HepG2 (cell line): ENCODE data around the gene PELI2. TPM values are rescaled to one million over a fixed set of nuclear protein-coding genes. Genes with fewer than 3 reads are reported as not detected.

Source experiments
- ATAC-seq: fragments of 200-7000 bp; cut with Tn5 transposase; 3 replicates; pipeline ENCODE4 v1.9.1; 2020; ENCODE audit warnings: mild to moderate bottlenecking, moderate library complexity
- BruUV-seq: library from RNA; stranded (reverse); fragments of 400-500 nt; replicated peaks from 2 replicates; lab custom pipeline; 2021; lab: Mats Ljungman, UMichigan
- CTCF ChIA-PET: fragments of 300-600 bp; formaldehyde crosslinking; extraction: SDS; loops from one replicate; lab custom pipeline; 2021; ENCODE audit warnings: low total read pairs, inconsistent platforms, low intra/inter-chr PET ratio; lab: Yijun Ruan, JAX
- POLR2A ChIA-PET: fragments of 350-600 bp; sonication (Branson Sonifier 250); formaldehyde crosslinking; loops from one replicate; lab custom pipeline; 2020; ENCODE audit warnings: antibody characterized with exemption, inconsistent platforms; lab: Yijun Ruan, JAX
- DNase-seq: peaks from one replicate; pipeline ENCODE4 v3.0.0-alpha.2; 2015; ENCODE audit warnings: low spot score
- FAIRE-seq: peaks from 3 replicates; lab custom pipeline; 2011; peaks lifted over from hg19 to GRCh38; lab: Jason Lieb, UNC
- H2AFZ ChIP-seq: one replicate; pipeline ENCODE4 v1.6.1; 2011; ENCODE audit warnings: low read length, inconsistent platforms
- H3K27ac ChIP-seq: fragments of 300-600 bp; 3 replicates; pipeline ENCODE4 v1.8.0; 2011; ENCODE audit warnings: mixed run types, mild to moderate bottlenecking, mixed read lengths, low read length, inconsistent platforms; ENCODE audit not compliant: insufficient read depth; ENCODE audit errors: extremely low read length
- H3K27me3 ChIP-seq, 2 experiments: fragments of 200-600 bp in 1 of 2; 2 replicates in 1 of 2; 3 replicates in 1 of 2; pipeline versions ENCODE4 v1.6.0 to v1.8.0; 2011; ENCODE audit warnings: low read length in 2 of 2, mild to moderate bottlenecking in 2 of 2, moderate library complexity in 2 of 2, inconsistent platforms in 1 of 2; ENCODE audit not compliant: insufficient read depth in 2 of 2, control insufficient read depth in 1 of 2
- H3K36me3 ChIP-seq, 2 experiments: fragments of 200-600 bp in 1 of 2; replicated peaks in 1 of 2; 2 replicates in 1 of 2; 3 replicates in 1 of 2; pipeline versions ENCODE4 v1.5.1 to v1.8.0; 2011; ENCODE audit warnings: low read length in 2 of 2, inconsistent platforms in 1 of 2; ENCODE audit not compliant: insufficient read depth in 2 of 2, control insufficient read depth in 1 of 2
- H3K4me1 ChIP-seq: 2 replicates; pipeline ENCODE4 v1.5.1; 2012; ENCODE audit warnings: low read length, inconsistent platforms; ENCODE audit not compliant: insufficient read depth
- H3K4me2 ChIP-seq: 2 replicates; pipeline ENCODE4 v1.6.0; 2011; ENCODE audit warnings: low read depth, low read length, inconsistent platforms
- H3K4me3 ChIP-seq, 3 experiments: fragments of 200-600 bp in 1 of 3; sonication (generic), shearing (Covaris generic) in 1 of 3; replicated peaks in 1 of 3; 2 replicates each; pipeline ENCODE4 v1.5.1; 2011 to 2016; ENCODE audit warnings: low read length in 3 of 3, inconsistent platforms in 2 of 3, low read depth in 2 of 3, mild to moderate bottlenecking in 2 of 3, control low read depth in 1 of 3, mixed read lengths in 1 of 3; ENCODE audit not compliant: insufficient read depth in 1 of 3
- H3K79me2 ChIP-seq: one replicate; pipeline ENCODE4 v1.6.1; 2011; ENCODE audit warnings: low read length, inconsistent platforms; ENCODE audit not compliant: insufficient read depth
- H3K9ac ChIP-seq: 2 replicates; pipeline ENCODE4 v1.6.0; 2011; ENCODE audit warnings: mild to moderate bottlenecking, low read depth, low read length, inconsistent platforms; ENCODE audit not compliant: insufficient read depth
- H3K9me3 ChIP-seq: 2 replicates; pipeline ENCODE4 v1.5.1; 2012; ENCODE audit warnings: mild to moderate bottlenecking, low read length
- H4K20me1 ChIP-seq: 2 replicates; pipeline ENCODE4 v1.6.0; 2011; ENCODE audit warnings: inconsistent platforms, mild to moderate bottlenecking, low read length, moderate library complexity; ENCODE audit not compliant: insufficient read depth
- ARNT ChIP-seq: fragments of 450-650 bp; IDR thresholded peaks from 2 replicates; pipeline ENCODE4 v1.6.1; 2017
- CREB3 ChIP-seq: sonication (generic); formaldehyde crosslinking; IDR thresholded peaks from 2 replicates; pipeline ENCODE4 v1.5.0; 2020; ENCODE audit warnings: missing genetic modification reagents
- JARID2 ChIP-seq: sonication (generic); formaldehyde crosslinking; IDR thresholded peaks from 2 replicates; pipeline ENCODE4 v1.8.1; 2023; ENCODE audit warnings: missing genetic modification reagents, inconsistent platforms; ENCODE audit not compliant: insufficient replicate concordance
- MIER2 ChIP-seq: IDR thresholded peaks from 2 replicates; pipeline ENCODE4 v1.6.1; 2016; ENCODE audit warnings: missing biosample characterization, missing genetic modification reagents
- MTF1 ChIP-seq: sonication (generic); formaldehyde crosslinking; IDR thresholded peaks from 2 replicates; pipeline ENCODE4 v1.5.0; 2020; ENCODE audit warnings: missing genetic modification reagents
- NCOA5 ChIP-seq: sonication (generic); formaldehyde crosslinking; IDR thresholded peaks from 2 replicates; pipeline ENCODE4 v1.4.0; 2020; ENCODE audit warnings: missing genetic modification reagents
- SMAD1 ChIP-seq: sonication (generic); formaldehyde crosslinking; IDR thresholded peaks from 2 replicates; pipeline ENCODE4 v1.4.0; 2020; ENCODE audit warnings: missing genetic modification reagents, low read depth, mild to moderate bottlenecking, borderline replicate concordance
- ZKSCAN1 ChIP-seq: fragments of 150-350 bp; IDR thresholded peaks from 2 replicates; pipeline ENCODE4 v1.6.1; 2014; ENCODE audit warnings: low read length
- ZNF121 ChIP-seq: sonication (generic); formaldehyde crosslinking; IDR thresholded peaks from 2 replicates; pipeline ENCODE4 v1.5.0; 2020; ENCODE audit warnings: mild to moderate bottlenecking, missing genetic modification reagents
- ZNF335 ChIP-seq: sonication (generic); formaldehyde crosslinking; IDR thresholded peaks from 2 replicates; pipeline ENCODE4 v1.4.0; 2020; ENCODE audit warnings: missing genetic modification reagents
- ZNF549 ChIP-seq: sonication (generic); formaldehyde crosslinking; IDR thresholded peaks from 2 replicates; pipeline ENCODE4 v1.5.0; 2020; ENCODE audit warnings: missing genetic modification reagents
- WGBS: methylation state at CpG from one replicate; pipeline ENCODE4 v1.1.6; 2017; ENCODE audit warnings: low lambda C conversion rate; 5-methylcytosine and 5-hydroxymethylcytosine counted together
- in situ Hi-C: cut with HindIII; loops from 2 replicates; pipeline ENCODE4 v1.10.0; 2017; ENCODE audit warnings: low pct_unique_long_range_greater_than_20kb; ENCODE audit not compliant: extremely low pct_ligation_motif_present
- intact Hi-C: fragments of 100-400 bp; cut with micrococcal nuclease; formaldehyde crosslinking; loops from one replicate; pipeline ENCODE4 v1.10.0; 2022; ENCODE audit not compliant: unreplicated experiment
- polyA plus RNA-seq, 8 experiments: library from polyadenylated mRNA; depleted of rRNA in 3 of 8; stranded (reverse) in 7 of 8; unstranded in 1 of 8; fragments of >200 nt; fragmentation: Illumina TruSeq in 4 of 8; extraction: Trizol in 4 of 8; gene quantifications; 2 replicates each; pipeline versions ENCODE4 v1.2.1 to v1.2.3, GENCODE V29; 2011 to 2016; ENCODE audit warnings: low read depth in 4 of 8, missing spikeins in 1 of 8, mixed read lengths in 1 of 8; ENCODE audit not compliant: insufficient read depth in 1 of 8
- total RNA-seq, 5 experiments: library from RNA; depleted of rRNA; stranded (reverse); fragments of >200 nt; fragmentation: Illumina TruSeq; extraction: Trizol; gene quantifications; 2 replicates each; pipeline ENCODE4 v1.2.3, GENCODE V29; 2016; ENCODE audit warnings: low read depth in 1 of 5
- TF ChIP-seq, protein P1 (sequence below): sonication (generic); formaldehyde crosslinking; IDR thresholded peaks from 2 replicates; pipeline ENCODE4 v1.8.0; 2022; ENCODE audit warnings: low read depth, missing genetic modification reagents
- TF ChIP-seq, protein P2 (sequence below): sonication (generic); formaldehyde crosslinking; IDR thresholded peaks from 2 replicates; pipeline ENCODE4 v1.9.0; 2021; ENCODE audit warnings: missing genetic modification reagents, borderline replicate concordance
- TF ChIP-seq, protein P3 (sequence below): sonication (generic); formaldehyde crosslinking; IDR thresholded peaks from 2 replicates; pipeline ENCODE4 v1.5.0; 2020; ENCODE audit warnings: mild to moderate bottlenecking, missing genetic modification reagents, borderline replicate concordance

Gene PELI2
- total and polyA plus RNA-seq, 2 of the 13 experiments (the other 11 are each of a cell fraction or from before 2014, with no cell fraction given), result 0.07 TPM; not detected in 1

GRCh38 chr14:56149995-56150394 lies 31.8 kb downstream of the PELI2 start:
- Histone ChIP-seq H3K36me3 (no peaks in the 10 kb centered on the region), H2AFZ (no peak overlapping the region), H3K27me3 (peaks cover 0 to 3% of the 10 kb centered on the region in 2 experiments; a peak in 1 of 5 replicates), H3K4me1 (no peaks in the 10 kb centered on the region), H3K4me2 (no peak overlapping the region), H4K20me1 (no peaks in the 10 kb centered on the region), H3K9ac (no peak overlapping the region), H3K9me3 (no peaks in the 10 kb centered on the region), H3K27ac (no peak overlapping the region), H3K4me3 (no peak overlapping the region), H3K79me2 (no peaks in the 10 kb centered on the region)
- FAIRE-seq (no peak), DNase-seq (no peak), ATAC-seq (no peak)
- ChIA-PET CTCF (no interaction called here), POLR2A (no interaction called here)
- BruUV-seq, result no TSS peak
- intact Hi-C loops (no loop called here), in situ Hi-C loops (no loop called here)
- WGBS, result 3% methylated on average over 6 of the region's 6 CpGs
- no peak for TF ChIP-seq ZNF121 (CRISPR knock-in tag)
- no peak for TF ChIP-seq SMAD1
- TF ChIP-seq ARNT, result no peak
- no peak for TF ChIP-seq NCOA5 (CRISPR knock-in tag)
- no peak for TF ChIP-seq ZKSCAN1
- TF ChIP-seq, protein P1, sequence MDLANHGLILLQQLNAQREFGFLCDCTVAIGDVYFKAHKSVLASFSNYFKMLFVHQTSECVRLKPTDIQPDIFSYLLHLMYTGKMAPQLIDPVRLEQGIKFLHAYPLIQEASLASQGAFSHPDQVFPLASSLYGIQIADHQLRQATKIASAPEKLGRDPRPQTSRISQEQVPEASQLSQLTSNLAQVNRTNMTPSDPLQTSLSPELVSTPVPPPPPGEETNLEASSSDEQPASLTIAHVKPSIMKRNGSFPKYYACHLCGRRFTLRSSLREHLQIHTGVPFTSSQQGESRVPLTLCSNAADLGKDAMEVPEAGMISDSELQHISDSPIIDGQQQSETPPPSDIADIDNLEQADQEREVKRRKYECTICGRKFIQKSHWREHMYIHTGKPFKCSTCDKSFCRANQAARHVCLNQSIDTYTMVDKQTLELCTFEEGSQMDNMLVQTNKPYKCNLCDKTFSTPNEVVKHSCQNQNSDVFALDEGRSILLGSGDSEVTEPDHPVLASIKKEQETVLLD (CRISPR knock-in tag), result no peak
- TF ChIP-seq, protein P2, sequence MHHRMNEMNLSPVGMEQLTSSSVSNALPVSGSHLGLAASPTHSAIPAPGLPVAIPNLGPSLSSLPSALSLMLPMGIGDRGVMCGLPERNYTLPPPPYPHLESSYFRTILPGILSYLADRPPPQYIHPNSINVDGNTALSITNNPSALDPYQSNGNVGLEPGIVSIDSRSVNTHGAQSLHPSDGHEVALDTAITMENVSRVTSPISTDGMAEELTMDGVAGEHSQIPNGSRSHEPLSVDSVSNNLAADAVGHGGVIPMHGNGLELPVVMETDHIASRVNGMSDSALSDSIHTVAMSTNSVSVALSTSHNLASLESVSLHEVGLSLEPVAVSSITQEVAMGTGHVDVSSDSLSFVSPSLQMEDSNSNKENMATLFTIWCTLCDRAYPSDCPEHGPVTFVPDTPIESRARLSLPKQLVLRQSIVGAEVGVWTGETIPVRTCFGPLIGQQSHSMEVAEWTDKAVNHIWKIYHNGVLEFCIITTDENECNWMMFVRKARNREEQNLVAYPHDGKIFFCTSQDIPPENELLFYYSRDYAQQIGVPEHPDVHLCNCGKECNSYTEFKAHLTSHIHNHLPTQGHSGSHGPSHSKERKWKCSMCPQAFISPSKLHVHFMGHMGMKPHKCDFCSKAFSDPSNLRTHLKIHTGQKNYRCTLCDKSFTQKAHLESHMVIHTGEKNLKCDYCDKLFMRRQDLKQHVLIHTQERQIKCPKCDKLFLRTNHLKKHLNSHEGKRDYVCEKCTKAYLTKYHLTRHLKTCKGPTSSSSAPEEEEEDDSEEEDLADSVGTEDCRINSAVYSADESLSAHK (CRISPR knock-in tag), result no peak
- TF ChIP-seq MTF1 (CRISPR knock-in tag), result no peak
- no peak for TF ChIP-seq ZNF335
- no peak for TF ChIP-seq JARID2 (CRISPR knock-in tag)
- TF ChIP-seq ZNF549 (CRISPR knock-in tag), result no peak
- TF ChIP-seq CREB3 (CRISPR knock-in tag), result no peak
- no peak for TF ChIP-seq MIER2 (CRISPR knock-in tag)
- TF ChIP-seq, protein P3, sequence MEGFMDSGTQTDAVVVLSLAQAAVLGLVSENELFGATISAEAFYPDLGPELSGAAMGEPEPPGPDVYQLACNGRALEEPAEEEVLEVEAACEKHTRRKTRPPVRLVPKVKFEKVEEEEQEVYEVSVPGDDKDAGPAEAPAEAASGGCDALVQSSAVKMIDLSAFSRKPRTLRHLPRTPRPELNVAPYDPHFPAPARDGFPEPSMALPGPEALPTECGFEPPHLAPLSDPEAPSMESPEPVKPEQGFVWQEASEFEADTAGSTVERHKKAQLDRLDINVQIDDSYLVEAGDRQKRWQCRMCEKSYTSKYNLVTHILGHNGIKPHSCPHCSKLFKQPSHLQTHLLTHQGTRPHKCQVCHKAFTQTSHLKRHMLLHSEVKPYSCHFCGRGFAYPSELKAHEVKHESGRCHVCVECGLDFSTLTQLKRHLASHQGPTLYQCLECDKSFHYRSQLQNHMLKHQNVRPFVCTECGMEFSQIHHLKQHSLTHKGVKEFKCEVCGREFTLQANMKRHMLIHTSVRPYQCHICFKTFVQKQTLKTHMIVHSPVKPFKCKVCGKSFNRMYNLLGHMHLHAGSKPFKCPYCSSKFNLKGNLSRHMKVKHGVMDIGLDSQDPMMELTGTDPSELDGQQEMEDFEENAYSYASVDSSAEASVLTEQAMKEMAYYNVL (CRISPR knock-in tag), result no peak
